Measurements from ENCODE around the gene NFU1.

The NFU1 gene

GRCh38 chr2:69386360-69386759 is 50.9 kb downstream of the NFU1 start:
- peaks cover 32% of the 10 kb centered on the region for H3K4me1 ChIP-seq (ENCODE audit: low read length)
- no peaks in the 10 kb centered on the region for H3K36me3 ChIP-seq (replicated peaks; ENCODE audit: low read depth, low read length)
- TF ChIP-seq EZH2phosphoT487 (IDR thresholded peaks at IDR 0.05; ENCODE audit: low read depth) (no peak), CTCF (IDR thresholded peaks at IDR 0.05; ENCODE audit: low read depth, low read length) (no peak)
- no peaks in the 10 kb centered on the region for H3K27me3 ChIP-seq (ENCODE audit: low read depth, low read length)
- no peak overlapping the region; the same call in 1 of the 2 replicates for H2AFZ ChIP-seq (ENCODE audit: low read depth, low read length)
- peaks cover 29% of the 10 kb centered on the region for H4K20me1 ChIP-seq (ENCODE audit: insufficient read depth, low read length)
- H3K79me2 ChIP-seq (ENCODE audit: low read length) = peaks cover 54% of the 10 kb centered on the region
- H3K4me3 ChIP-seq (ENCODE audit: low read length) = peak overlapping the region; percentile 80
- H3K27ac ChIP-seq (ENCODE audit: low read length) = peak overlapping the region; percentile 35
- no peaks in the 10 kb centered on the region for H3K9me3 ChIP-seq (ENCODE audit: insufficient read depth, low read length)
- H3K4me2 ChIP-seq (ENCODE audit: low read length) = peak overlapping the region; percentile 84
- peak overlapping the region; percentile 77 for H3K9ac ChIP-seq (ENCODE audit: low read length)

GRCh38 chr2:69385443-69386151 is 51.6 kb downstream of the NFU1 start:
- peaks cover 32% of the 10 kb centered on the region for H3K4me1 ChIP-seq (ENCODE audit: low read length)
- no peaks in the 10 kb centered on the region for H3K27me3 ChIP-seq (ENCODE audit: low read depth, low read length)
- H3K36me3 ChIP-seq (replicated peaks; ENCODE audit: low read depth, low read length) = no peaks in the 10 kb centered on the region
- peak overlapping the region; percentile 84 for H3K4me2 ChIP-seq (ENCODE audit: low read length)
- H3K9me3 ChIP-seq (ENCODE audit: insufficient read depth, low read length) = no peaks in the 10 kb centered on the region
- H3K4me3 ChIP-seq (ENCODE audit: low read length) = peak overlapping the region; percentile 80
- no peak overlapping the region for H3K27ac ChIP-seq (ENCODE audit: low read length)
- peak overlapping the region; percentile 77 for H3K9ac ChIP-seq (ENCODE audit: low read length)
- TF ChIP-seq CTCF (IDR thresholded peaks at IDR 0.05; ENCODE audit: low read depth, low read length) (no peak), EZH2phosphoT487 (IDR thresholded peaks at IDR 0.05; ENCODE audit: low read depth) (no peak)
- H3K79me2 ChIP-seq (ENCODE audit: low read length) = peaks cover 56% of the 10 kb centered on the region
- no peak overlapping the region for H2AFZ ChIP-seq (ENCODE audit: low read depth, low read length)
- H4K20me1 ChIP-seq (ENCODE audit: insufficient read depth, low read length) = peaks cover 31% of the 10 kb centered on the region

GRCh38 chr2:69384618-69385081 is 52.6 kb downstream of the NFU1 start:
- Histone ChIP-seq H3K27ac (ENCODE audit: low read length) (no peak overlapping the region), H3K79me2 (ENCODE audit: low read length) (peaks cover 64% of the 10 kb centered on the region), H4K20me1 (ENCODE audit: insufficient read depth, low read length) (peaks cover 35% of the 10 kb centered on the region), H3K4me3 (ENCODE audit: low read length) (no peak overlapping the region), H3K9ac (ENCODE audit: low read length) (no peak overlapping the region), H3K36me3 (replicated peaks; ENCODE audit: low read depth, low read length) (no peaks in the 10 kb centered on the region), H3K4me1 (ENCODE audit: low read length) (peaks cover 32% of the 10 kb centered on the region), H2AFZ (ENCODE audit: low read depth, low read length) (no peak overlapping the region), H3K4me2 (ENCODE audit: low read length) (no peak overlapping the region), H3K9me3 (ENCODE audit: insufficient read depth, low read length) (no peaks in the 10 kb centered on the region), H3K27me3 (ENCODE audit: low read depth, low read length) (no peaks in the 10 kb centered on the region)
- no peak for TF ChIP-seq CTCF (IDR thresholded peaks at IDR 0.05; ENCODE audit: low read depth, low read length)
- TF ChIP-seq EZH2phosphoT487 (IDR thresholded peaks at IDR 0.05; ENCODE audit: low read depth) = no peak

GRCh38 chr2:69383176-69383812 is 53.9 kb downstream of the NFU1 start:
- TF ChIP-seq EZH2phosphoT487 (IDR thresholded peaks at IDR 0.05; ENCODE audit: low read depth) (no peak), CTCF (IDR thresholded peaks at IDR 0.05; ENCODE audit: low read depth, low read length) (no peak)
- no peak overlapping the region for H2AFZ ChIP-seq (ENCODE audit: low read depth, low read length)
- H3K4me2 ChIP-seq (ENCODE audit: low read length) = peak overlapping the region; percentile 23
- H3K4me1 ChIP-seq (ENCODE audit: low read length) = peaks cover 24% of the 10 kb centered on the region
- H3K9me3 ChIP-seq (ENCODE audit: insufficient read depth, low read length) = no peaks in the 10 kb centered on the region
- no peaks in the 10 kb centered on the region for H3K27me3 ChIP-seq (ENCODE audit: low read depth, low read length)
- peaks cover 37% of the 10 kb centered on the region for H4K20me1 ChIP-seq (ENCODE audit: insufficient read depth, low read length)
- H3K9ac ChIP-seq (ENCODE audit: low read length) = no peak overlapping the region
- peaks cover 70% of the 10 kb centered on the region for H3K79me2 ChIP-seq (ENCODE audit: low read length)
- no peak overlapping the region for H3K27ac ChIP-seq (ENCODE audit: low read length)
- no peaks in the 10 kb centered on the region for H3K36me3 ChIP-seq (replicated peaks; ENCODE audit: low read depth, low read length)
- H3K4me3 ChIP-seq (ENCODE audit: low read length) = no peak overlapping the region

Measured in OCI-LY3 (cell line).